GM10248 (cell line): ENCODE measurements around the gene KLRG1.

Experiments used
- CTCF ChIA-PET: fragments of 300-600 bp; sonication (Branson Sonifier 250); formaldehyde crosslinking; extraction: SDS; loops from one replicate; lab custom pipeline; 2021; ENCODE audit warnings: antibody characterized with exemption; lab: Yijun Ruan, JAX
- POLR2A ChIA-PET: fragments of 350-650 bp; sonication (Branson Sonifier 250); formaldehyde crosslinking; extraction: SDS; loops from one replicate; lab custom pipeline; 2020; ENCODE audit warnings: antibody characterized with exemption; lab: Yijun Ruan, JAX
- DNase-seq: peaks from one replicate; pipeline ENCODE4 v3.0.0; 2012; ENCODE audit errors: extremely low spot score
- TF ChIP-seq, protein P1 (sequence below): IDR thresholded peaks from 2 replicates; pipeline ENCODE4 v1.5.1; 2012; ENCODE audit warnings: mild to moderate bottlenecking, low read depth; ENCODE audit errors: extremely low read depth, missing control alignments, control extremely low read depth

Gene KLRG1

DNA sequence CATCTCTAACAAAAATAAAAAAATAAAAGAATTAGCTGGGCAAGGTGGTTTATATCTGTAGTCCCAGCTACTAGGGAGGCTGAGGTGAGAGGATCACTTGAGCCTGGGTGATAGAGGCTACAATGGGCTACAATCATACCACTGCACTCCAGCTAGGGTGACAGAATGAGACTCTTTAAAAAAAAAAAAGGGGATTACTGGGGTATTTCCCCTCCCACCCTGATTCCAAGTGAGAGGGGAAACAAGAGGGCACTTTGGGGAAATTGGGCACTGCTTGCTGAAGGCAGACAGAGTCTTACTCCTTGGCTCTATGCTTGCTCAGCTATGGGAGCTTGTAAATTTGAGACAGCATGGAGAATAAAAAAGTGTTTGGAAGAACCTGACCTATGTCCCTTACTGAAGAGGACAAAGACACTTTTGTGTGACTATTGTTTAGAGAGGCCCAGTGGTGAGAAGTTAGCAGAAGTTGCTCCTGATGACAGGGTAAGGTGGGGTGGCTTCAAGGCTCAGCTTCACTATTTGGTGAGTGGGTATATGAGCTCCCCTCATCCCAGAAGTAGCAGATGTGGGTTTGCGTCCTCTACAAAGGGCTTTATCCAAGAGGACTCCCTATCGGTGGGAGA lies 44.0 kb downstream of the KLRG1 start:
- no peak for DNase-seq
- POLR2A ChIA-PET: no interaction called here
- CTCF ChIA-PET: interaction anchor here (0.9 to 4.8 kb wide), 9 partner anchors 10 to 490 kb away, joined by 3 to 36 read pairs (median 4); partner anchors contain the start of gene M6PR
- TF ChIP-seq, protein P1, sequence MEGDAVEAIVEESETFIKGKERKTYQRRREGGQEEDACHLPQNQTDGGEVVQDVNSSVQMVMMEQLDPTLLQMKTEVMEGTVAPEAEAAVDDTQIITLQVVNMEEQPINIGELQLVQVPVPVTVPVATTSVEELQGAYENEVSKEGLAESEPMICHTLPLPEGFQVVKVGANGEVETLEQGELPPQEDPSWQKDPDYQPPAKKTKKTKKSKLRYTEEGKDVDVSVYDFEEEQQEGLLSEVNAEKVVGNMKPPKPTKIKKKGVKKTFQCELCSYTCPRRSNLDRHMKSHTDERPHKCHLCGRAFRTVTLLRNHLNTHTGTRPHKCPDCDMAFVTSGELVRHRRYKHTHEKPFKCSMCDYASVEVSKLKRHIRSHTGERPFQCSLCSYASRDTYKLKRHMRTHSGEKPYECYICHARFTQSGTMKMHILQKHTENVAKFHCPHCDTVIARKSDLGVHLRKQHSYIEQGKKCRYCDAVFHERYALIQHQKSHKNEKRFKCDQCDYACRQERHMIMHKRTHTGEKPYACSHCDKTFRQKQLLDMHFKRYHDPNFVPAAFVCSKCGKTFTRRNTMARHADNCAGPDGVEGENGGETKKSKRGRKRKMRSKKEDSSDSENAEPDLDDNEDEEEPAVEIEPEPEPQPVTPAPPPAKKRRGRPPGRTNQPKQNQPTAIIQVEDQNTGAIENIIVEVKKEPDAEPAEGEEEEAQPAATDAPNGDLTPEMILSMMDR: no peak

DNA sequence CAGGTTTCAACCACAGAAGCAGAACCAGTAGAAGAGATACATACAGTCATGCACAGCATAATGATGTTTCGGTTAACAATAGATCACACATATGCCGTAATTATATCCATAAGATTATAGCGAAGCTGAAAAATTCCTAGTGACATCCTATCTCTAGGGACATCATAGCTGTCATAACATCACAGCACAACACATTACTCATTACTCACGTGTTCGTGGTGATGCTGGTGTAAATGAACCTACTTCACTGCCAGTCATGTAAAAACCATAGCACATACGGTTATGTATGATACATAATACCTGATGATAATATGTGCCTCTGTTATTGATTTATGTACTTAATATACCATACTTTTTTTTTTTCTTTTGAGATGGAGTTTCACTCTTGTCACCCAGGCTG lies 44.7 kb downstream of the KLRG1 start:
- TF ChIP-seq, protein P1: no peak
- ChIA-PET CTCF (interaction anchor here (0.9 to 4.8 kb wide), 7 partner anchors 12 to 144 kb away, joined by 3 to 36 read pairs (median 4); partner anchors contain the start of gene M6PR), POLR2A (no interaction called here)
- no peak for DNase-seq

DNA sequence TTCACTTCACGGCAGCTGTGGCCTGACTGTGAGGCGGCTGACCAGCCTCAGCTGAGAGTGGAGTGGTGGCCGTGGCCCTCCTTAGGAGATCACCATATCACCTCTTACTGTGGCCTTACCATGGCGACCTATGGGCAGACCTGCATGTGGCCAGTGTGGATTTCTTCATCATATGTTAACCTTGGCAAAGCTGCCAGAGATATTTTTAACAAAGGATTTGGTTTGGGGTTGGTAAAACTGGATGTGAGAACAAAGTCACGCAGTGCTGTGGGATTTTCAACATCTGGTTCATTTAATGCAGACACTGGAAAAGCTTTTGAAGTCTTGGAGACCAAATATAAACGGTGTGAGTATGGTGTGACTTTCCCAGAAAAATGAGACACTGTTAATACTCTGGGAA lies 46.9 kb downstream of the KLRG1 start:
- TF ChIP-seq, protein P1: no peak
- ChIA-PET POLR2A (no interaction called here), CTCF (interaction anchor here (0.9 to 3.8 kb wide), 8 partner anchors 8 to 379 kb away, joined by 3 to 45 read pairs (median 6); partner anchors contain the start of gene M6PR)
- DNase-seq: no peak

DNA sequence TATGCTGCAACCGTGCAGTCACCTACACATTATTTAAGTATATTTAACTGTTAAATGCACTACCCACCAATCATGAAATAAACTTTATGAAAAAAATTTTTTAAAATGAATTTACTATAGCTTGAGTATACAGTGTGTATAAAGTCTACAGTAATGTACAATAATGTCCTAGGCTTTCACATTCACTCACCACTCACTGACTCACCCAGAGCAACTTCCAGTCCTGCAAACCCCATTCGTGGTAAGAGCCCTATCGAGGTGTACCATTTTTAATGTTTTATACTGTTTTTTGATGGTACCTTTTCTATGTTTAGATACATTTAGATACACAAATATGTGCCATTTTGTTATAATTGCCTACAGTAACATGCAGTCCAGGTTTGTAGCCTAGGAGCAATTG lies 48.1 kb downstream of the KLRG1 start:
- TF ChIP-seq, protein P1: no peak
- CTCF ChIA-PET: interaction anchor here (1.4 to 3.8 kb wide), 9 partner anchors 10 to 380 kb away, joined by 4 to 45 read pairs (median 7); partner anchors contain the start of gene M6PR
- DNase-seq: no peak
- POLR2A ChIA-PET: no interaction called here

DNA sequence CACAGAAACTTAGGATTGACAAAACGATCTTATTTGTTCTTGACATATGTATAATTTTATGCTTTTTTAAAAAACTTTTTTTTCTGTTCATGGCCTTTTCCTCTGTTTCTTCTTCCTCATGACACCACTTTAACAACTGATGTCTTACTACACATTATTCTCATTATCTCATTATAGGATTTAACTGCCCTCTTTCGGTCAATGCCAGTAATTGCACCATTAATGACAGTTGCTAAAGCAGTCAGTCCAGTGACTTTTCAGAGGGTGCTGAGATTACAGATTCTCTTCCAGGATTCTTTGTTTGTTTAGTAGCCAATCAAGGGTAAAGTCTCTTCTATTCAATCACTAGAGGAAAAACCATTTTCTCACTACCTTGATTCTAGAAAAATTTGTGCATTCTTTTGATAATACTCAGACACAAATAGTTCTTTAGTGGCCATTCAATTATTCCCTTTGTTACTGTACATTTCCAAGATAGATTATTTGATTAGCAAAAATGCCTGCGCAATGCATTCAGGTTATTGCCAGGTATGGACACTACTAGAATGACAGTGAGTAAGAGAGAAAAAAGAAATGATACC lies 50.1 kb downstream of the KLRG1 start:
- TF ChIP-seq, protein P1: peak; percentile 82
- POLR2A ChIA-PET: no interaction called here
- CTCF ChIA-PET: interaction anchor here (0.8 to 3.8 kb wide), 21 partner anchors 10 to 382 kb away, joined by 3 to 45 read pairs (median 6); partner anchors contain the start of gene M6PR
- DNase-seq: peak; percentile 76

DNA sequence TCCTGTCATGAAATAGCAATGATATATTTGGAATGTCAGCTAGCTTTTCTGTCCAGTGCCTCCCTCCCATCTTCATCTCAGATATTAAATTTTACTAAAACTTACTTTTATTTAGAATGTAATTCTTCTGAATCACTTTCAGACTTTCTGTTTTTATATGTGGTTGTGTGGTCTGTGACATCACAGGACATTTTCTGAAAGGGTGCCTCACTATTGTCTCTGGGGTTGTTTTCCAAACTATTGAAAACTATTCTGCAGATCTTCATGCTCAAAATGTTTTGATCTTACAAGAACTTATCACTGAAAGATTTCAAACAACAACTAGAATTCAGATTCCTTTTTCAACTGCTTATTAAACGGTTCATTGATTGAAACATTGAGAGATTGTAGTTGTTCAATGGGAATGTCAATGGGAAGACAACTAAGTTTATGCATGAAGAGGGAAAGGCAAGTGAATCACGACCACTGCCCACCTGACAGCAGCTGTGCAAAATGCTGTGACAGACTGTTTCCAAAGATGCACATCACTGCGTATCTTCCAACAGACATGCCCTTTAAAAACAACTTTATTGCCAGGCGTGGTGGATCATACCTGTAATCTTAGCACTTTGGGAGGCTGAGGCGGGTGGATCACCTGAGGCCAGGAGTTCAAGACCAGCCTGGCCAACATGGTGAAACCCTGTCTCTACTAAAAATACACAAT lies 51.3 kb downstream of the KLRG1 start:
- ChIA-PET POLR2A (no interaction called here), CTCF (interaction anchor here (0.8 to 2.6 kb wide), 7 partner anchors 8 to 497 kb away, joined by 3 to 15 read pairs (median 3); partner anchors contain the start of gene M6PR)
- DNase-seq: no peak
- TF ChIP-seq, protein P1: no peak
